Measurements from ENCODE around the gene XRCC3.
"Not testable (repeated sequence)": the region's sequence is repeated elsewhere in the genome, so short reads cannot be mapped to it uniquely, and the experiment has no call there.

The XRCC3 gene

GRCh38 chr14:103692159-103692558, 23.1 kb downstream of the XRCC3 start:
- DNase-seq = no peak

- DNase-seq = not testable (repeated sequence)
These were observed 23.6 kb downstream of the XRCC3 start for GRCh38 chr14:103691655-103692054.

- DNase-seq = no peak
These were observed 24.9 kb downstream of the XRCC3 start for GRCh38 chr14:103690332-103690731.

GRCh38 chr14:103688906-103689902, 26.0 kb downstream of the XRCC3 start:
- DNase-seq = no peak

GRCh38 chr14:103688441-103688840, 26.8 kb downstream of the XRCC3 start:
- no peak for DNase-seq

- no peak for DNase-seq
These were observed 27.5 kb downstream of the XRCC3 start for GRCh38 chr14:103687712-103688111.

- DNase-seq = no peak
These were observed 28.3 kb downstream of the XRCC3 start for GRCh38 chr14:103686831-103687485.

GRCh38 chr14:103685276-103686211, 29.7 kb downstream of the XRCC3 start:
- DNase-seq = no peak

GRCh38 chr14:103684871-103685270, 30.4 kb downstream of the XRCC3 start:
- DNase-seq = no peak

- DNase-seq = no peak
These were observed 30.8 kb downstream of the XRCC3 start for GRCh38 chr14:103684471-103684870.

- no peak for DNase-seq
These were observed 32.1 kb downstream of the XRCC3 start for GRCh38 chr14:103683139-103683538.

- DNase-seq = no peak
These were observed 34.6 kb downstream of the XRCC3 start for GRCh38 chr14:103680491-103681231.

- peak; percentile 18 to 35 for DNase-seq
These were observed 35.9 kb downstream of the XRCC3 start for GRCh38 chr14:103679351-103679750.

- DNase-seq = no peak
These were observed 38.2 kb downstream of the XRCC3 start for GRCh38 chr14:103676881-103677675.

- no peak for DNase-seq
These were observed 39.3 kb downstream of the XRCC3 start for GRCh38 chr14:103675957-103676356.

GRCh38 chr14:103671911-103672310, 43.3 kb downstream of the XRCC3 start:
- DNase-seq = no peak

- no peak for DNase-seq
These were observed 45.9 kb downstream of the XRCC3 start for GRCh38 chr14:103669370-103669769.

GRCh38 chr14:103668117-103668516, 47.1 kb downstream of the XRCC3 start:
- no peak for DNase-seq

GRCh38 chr14:103667671-103668070, 47.6 kb downstream of the XRCC3 start:
- DNase-seq = no peak

GRCh38 chr14:103663506-103663905, 51.7 kb downstream of the XRCC3 start:
- DNase-seq = no peak

- no peak for DNase-seq
These were observed 52.7 kb downstream of the XRCC3 start for GRCh38 chr14:103662591-103662990.

Measured in stimulated activated CD4-positive, alpha-beta T cell treated with anti-CD3 and anti-CD28 coated beads, Interleukin-4, amount 100 ng/mL, for 4 hours (primary cell).